SK-N-SH treated with all-trans-retinoic acid at 6 μM for 48 hours (cell line): Measurements from ENCODE around the gene ETV1.

Experiments
- POU6F1 ChIP-seq: fragments of 250-450 bp; sonication (Bioruptor Pico); IDR thresholded peaks from 2 replicates; pipeline ENCODE4 v1.8.0; 2021; ENCODE audit warnings: low read depth, mild to moderate bottlenecking, moderate library complexity, borderline replicate concordance
- ZNF70 ChIP-seq: fragments of 450-650 bp; formaldehyde crosslinking; IDR thresholded peaks from 2 replicates; pipeline ENCODE4 v1.5.0; 2020; ENCODE audit warnings: mild to moderate bottlenecking, moderate library complexity
- ZNF8 ChIP-seq: fragments of 450-650 bp; formaldehyde crosslinking; IDR thresholded peaks from 2 replicates; pipeline ENCODE4 v1.5.0; 2020; ENCODE audit warnings: mild to moderate bottlenecking, moderate library complexity

GRCh38 chr7:14023342-14023741 is 33.9 kb upstream of the ETV1 start:
- TF ChIP-seq POU6F1 (no peak), ZNF70 (CRISPR knock-in tag) (no peak), ZNF8 (CRISPR knock-in tag) (no peak)
